ENCODE data around the gene WDR4. TPM values are rescaled to one million over a fixed set of nuclear protein-coding genes. Genes with fewer than 3 reads are reported as not detected.
A peak's percentile ranks its signal among the peaks of the same experiment; 100 is the strongest.
"Not testable (repeated sequence)": the region's sequence is repeated elsewhere in the genome, so short reads cannot be mapped to it uniquely, and the experiment has no call there.

The WDR4 gene
- total and polyA plus RNA-seq, 4 donors = 10.3 to 29.6 (median 16.2) TPM

DNA sequence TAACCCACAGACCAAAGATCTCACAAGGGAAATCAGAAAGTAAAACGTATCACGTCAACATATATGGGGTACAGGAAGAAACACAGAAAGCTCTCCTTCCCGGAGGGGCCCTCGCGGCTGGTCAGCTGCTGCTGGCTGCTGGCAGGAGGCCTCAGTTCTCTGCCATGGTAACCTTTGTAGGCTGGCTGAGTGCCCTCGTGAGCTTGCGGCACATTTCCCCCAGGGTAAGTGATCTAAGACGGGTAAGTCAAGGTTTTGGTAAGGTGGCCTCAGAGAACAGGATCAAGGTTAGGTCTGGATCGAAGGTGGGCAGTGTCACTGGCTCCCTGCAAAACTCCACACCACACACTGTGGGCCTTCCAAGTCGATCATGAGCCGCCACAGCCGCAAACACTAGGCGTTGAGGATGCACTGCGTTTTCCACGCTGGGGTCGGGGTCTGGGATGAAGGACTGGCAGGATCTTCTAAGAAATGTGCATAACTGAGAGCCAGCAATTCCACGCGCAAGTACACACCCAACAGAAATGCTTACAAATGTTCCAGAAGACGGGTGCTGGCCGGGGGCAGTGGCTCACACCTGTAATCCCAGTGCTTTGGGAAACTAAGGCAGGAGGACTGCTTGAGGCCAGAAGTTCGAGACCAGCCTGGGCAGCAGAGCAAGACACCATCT lies 33.9 kb downstream of the WDR4 start:
- Histone ChIP-seq H3K4me3 (no peak overlapping the region), H3K27ac (ENCODE audit: low read depth in 1 of 2, low read length in 1 of 2) (no peak overlapping the region), H3K36me3 (ENCODE audit: control insufficient read depth in 4 of 4, insufficient read depth in 4 of 4, low read length in 4 of 4) (peaks cover 0 to 66% (median 23%) of the 10 kb centered on the region in 4 donors), H3K4me1 (ENCODE audit: control insufficient read depth in 5 of 5, insufficient read depth in 5 of 5, low read length in 5 of 5) (peaks cover 0 to 3% (median 0%) of the 10 kb centered on the region in 5 donors), H3K27me3 (ENCODE audit: control insufficient read depth in 3 of 3, insufficient read depth in 3 of 3, low read length in 2 of 3) (no peaks in the 10 kb centered on the region), H3K9ac (ENCODE audit: insufficient read depth in 1 of 2, low read length in 2 of 2) (no peak overlapping the region), H3K9me3 (ENCODE audit: control insufficient read depth in 4 of 4, insufficient read depth in 3 of 4, low read length in 3 of 4) (peaks cover 0 to 1% (median 0%) of the 10 kb centered on the region in 4 donors)
- no peak for DNase-seq
- TF ChIP-seq, protein P1, sequence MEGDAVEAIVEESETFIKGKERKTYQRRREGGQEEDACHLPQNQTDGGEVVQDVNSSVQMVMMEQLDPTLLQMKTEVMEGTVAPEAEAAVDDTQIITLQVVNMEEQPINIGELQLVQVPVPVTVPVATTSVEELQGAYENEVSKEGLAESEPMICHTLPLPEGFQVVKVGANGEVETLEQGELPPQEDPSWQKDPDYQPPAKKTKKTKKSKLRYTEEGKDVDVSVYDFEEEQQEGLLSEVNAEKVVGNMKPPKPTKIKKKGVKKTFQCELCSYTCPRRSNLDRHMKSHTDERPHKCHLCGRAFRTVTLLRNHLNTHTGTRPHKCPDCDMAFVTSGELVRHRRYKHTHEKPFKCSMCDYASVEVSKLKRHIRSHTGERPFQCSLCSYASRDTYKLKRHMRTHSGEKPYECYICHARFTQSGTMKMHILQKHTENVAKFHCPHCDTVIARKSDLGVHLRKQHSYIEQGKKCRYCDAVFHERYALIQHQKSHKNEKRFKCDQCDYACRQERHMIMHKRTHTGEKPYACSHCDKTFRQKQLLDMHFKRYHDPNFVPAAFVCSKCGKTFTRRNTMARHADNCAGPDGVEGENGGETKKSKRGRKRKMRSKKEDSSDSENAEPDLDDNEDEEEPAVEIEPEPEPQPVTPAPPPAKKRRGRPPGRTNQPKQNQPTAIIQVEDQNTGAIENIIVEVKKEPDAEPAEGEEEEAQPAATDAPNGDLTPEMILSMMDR (IDR thresholded peaks at IDR 0.05; ENCODE audit: control extremely low read depth, extremely low read depth) = no peak
- WGBS, 2 donors = 79 to 86% methylated on average over 21 of the region's 21 CpGs
- no peak for ATAC-seq (ENCODE audit: insufficient read depth, low FRiP score)

DNA sequence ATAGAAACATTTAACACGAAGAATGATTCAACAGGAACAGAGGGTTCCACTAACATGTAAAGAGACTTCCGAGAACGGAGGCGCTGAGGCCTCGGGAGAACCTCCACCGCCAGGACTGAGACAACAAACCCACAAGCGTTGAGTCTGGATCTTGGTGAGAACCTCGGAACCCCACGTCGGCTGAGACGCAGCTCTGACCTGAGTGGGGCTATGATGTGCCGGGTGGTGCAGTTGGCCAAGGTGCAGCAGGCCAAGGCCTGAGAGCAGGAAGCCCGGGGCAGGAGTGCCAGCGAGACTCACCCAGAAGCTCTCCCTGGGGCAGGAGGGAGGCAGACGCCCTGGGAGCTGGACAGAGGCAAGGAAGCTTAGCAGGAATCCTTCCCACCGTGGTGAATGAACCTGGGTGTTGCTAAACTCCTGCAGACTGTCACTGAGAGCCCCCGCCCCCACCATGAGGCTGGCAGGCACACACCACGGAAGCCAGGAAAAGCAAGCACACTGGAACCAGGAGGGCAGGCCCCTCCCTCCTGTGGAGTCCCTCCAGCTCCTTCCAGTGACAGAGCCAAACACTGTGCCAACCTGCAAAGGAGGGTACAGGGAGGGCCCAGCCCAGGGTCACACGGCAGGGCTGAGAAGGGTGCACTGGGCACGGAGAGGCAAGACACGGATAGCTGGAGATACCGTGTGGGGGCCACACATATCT lies 34.8 kb downstream of the WDR4 start:
- no peak overlapping the region for H3K4me3 ChIP-seq
- WGBS, 2 donors = 74 to 87% methylated on average over 22 of the region's 22 CpGs
- peaks cover 0 to 64% (median 25%) of the 10 kb centered on the region in 4 donors for H3K36me3 ChIP-seq (ENCODE audit: control insufficient read depth in 4 of 4, insufficient read depth in 4 of 4, low read length in 4 of 4)
- H3K27me3 ChIP-seq (ENCODE audit: control insufficient read depth in 3 of 3, insufficient read depth in 3 of 3, low read length in 2 of 3) = no peaks in the 10 kb centered on the region
- peak; percentile 80 for ATAC-seq (ENCODE audit: insufficient read depth, low FRiP score)
- peaks cover 0 to 1% (median 0%) of the 10 kb centered on the region in 4 donors for H3K9me3 ChIP-seq (ENCODE audit: control insufficient read depth in 4 of 4, insufficient read depth in 3 of 4, low read length in 3 of 4)
- peak overlapping the region in 1 of 2 donors; percentile 37 for H3K27ac ChIP-seq (ENCODE audit: low read depth in 1 of 2, low read length in 1 of 2)
- H3K9ac ChIP-seq (ENCODE audit: insufficient read depth in 1 of 2, low read length in 2 of 2) = no peak overlapping the region
- no peak for DNase-seq
- TF ChIP-seq, protein P1 (IDR thresholded peaks at IDR 0.05; ENCODE audit: control extremely low read depth, extremely low read depth) = no peak
- H3K4me1 ChIP-seq (ENCODE audit: control insufficient read depth in 5 of 5, insufficient read depth in 5 of 5, low read length in 5 of 5) = peaks cover 0 to 3% (median 0%) of the 10 kb centered on the region in 5 donors

DNA sequence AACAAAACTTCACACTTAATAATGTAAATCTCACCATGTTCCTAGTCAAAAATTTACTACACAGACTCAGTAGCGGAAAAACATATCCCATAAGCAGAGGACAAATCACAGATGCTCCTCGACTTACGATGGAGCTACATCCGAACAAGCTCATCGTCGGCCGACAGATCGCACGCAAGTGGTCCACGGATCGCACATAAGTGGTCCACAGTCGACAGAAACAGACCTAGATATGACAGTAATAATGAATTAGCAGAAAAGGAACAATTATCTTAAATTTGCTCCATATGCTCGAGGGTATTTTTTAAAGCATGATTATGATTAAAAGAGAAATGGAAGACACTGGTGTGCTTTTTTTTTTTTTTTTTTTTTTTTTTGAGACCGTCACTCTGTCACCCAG lies 36.3 kb downstream of the WDR4 start:
- no peaks in the 10 kb centered on the region for H3K27me3 ChIP-seq (ENCODE audit: control insufficient read depth in 3 of 3, insufficient read depth in 3 of 3, low read length in 2 of 3)
- H3K27ac ChIP-seq (ENCODE audit: low read depth in 1 of 2, low read length in 1 of 2) = no peak overlapping the region
- no peak for DNase-seq
- ATAC-seq (ENCODE audit: insufficient read depth, low FRiP score) = no peak
- peaks cover 0 to 59% (median 23%) of the 10 kb centered on the region in 4 donors for H3K36me3 ChIP-seq (ENCODE audit: control insufficient read depth in 4 of 4, insufficient read depth in 4 of 4, low read length in 4 of 4)
- TF ChIP-seq, protein P1 (IDR thresholded peaks at IDR 0.05; ENCODE audit: control extremely low read depth, extremely low read depth) = no peak
- no peak overlapping the region for H3K9ac ChIP-seq (ENCODE audit: insufficient read depth in 1 of 2, low read length in 2 of 2)
- 93 to 96% methylated on average over 14 of the region's 14 CpGs for WGBS, 2 donors
- peaks cover 0 to 1% (median 0%) of the 10 kb centered on the region in 4 donors for H3K9me3 ChIP-seq (ENCODE audit: control insufficient read depth in 4 of 4, insufficient read depth in 3 of 4, low read length in 3 of 4)
- H3K4me1 ChIP-seq (ENCODE audit: control insufficient read depth in 5 of 5, insufficient read depth in 5 of 5, low read length in 5 of 5) = peaks cover 0 to 3% (median 0%) of the 10 kb centered on the region in 5 donors
- no peak overlapping the region for H3K4me3 ChIP-seq

DNA sequence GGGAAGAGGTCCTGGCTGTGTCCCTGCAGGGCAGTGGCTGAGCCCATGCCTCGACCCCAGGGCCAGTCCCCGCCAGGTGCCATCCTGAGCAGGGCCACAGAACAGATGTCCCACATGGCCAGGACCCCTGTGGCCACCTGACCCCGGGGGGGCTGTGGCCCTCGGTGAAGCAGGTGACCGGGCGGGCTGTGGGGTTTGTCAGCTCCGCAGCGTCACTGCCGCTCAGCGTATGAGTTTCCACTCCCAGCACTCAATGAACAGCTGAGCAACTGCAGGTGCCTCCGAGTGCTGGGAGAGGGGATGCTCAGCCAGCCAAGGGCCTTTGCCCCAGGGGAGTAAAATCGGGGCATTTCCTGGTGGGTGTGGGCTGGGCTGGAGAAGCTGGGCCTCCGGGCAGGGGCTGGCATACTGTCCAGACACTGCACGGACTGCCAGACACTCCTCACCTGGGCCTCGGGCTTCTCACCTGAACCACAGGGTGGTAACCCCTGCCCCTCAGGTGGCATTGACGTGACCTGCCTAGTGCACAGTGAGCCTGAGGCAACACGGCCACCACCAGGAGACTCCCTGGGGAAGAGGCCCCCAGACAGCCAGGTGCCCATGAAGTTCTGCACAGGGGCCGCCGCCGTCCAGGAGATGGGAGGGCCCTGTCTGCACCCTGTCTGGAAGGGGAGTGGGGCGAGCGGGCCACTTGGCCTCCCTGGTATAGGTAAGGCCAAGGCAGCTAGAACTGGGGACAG lies 37.3 kb downstream of the WDR4 start:
- H3K27ac ChIP-seq (ENCODE audit: low read depth in 1 of 2, low read length in 1 of 2); H3K9me3 ChIP-seq (ENCODE audit: control insufficient read depth in 4 of 4, insufficient read depth in 3 of 4, low read length in 3 of 4); ATAC-seq (ENCODE audit: insufficient read depth, low FRiP score); H3K4me1 ChIP-seq (ENCODE audit: control insufficient read depth in 5 of 5, insufficient read depth in 5 of 5, low read length in 5 of 5); H3K9ac ChIP-seq (ENCODE audit: insufficient read depth in 1 of 2, low read length in 2 of 2); H3K4me3 ChIP-seq; H3K27me3 ChIP-seq (ENCODE audit: control insufficient read depth in 3 of 3, insufficient read depth in 3 of 3, low read length in 2 of 3): not testable (repeated sequence)
- DNase-seq = peak in 1 of 3 donors; percentile 2
- H3K36me3 ChIP-seq (ENCODE audit: control insufficient read depth in 4 of 4, insufficient read depth in 4 of 4, low read length in 4 of 4) = peaks cover 0 to 51% (median 23%) of the 10 kb centered on the region in 4 donors
- 94 to 96% methylated on average over 13 to 17 of the region's 22 CpGs for WGBS, 2 donors

Data from lung (tissue), 12 donors.